Keratinocyte (primary cell): ENCODE data around the gene QRICH1. TPM values are rescaled to one million over a fixed set of nuclear protein-coding genes. Genes with fewer than 3 reads are reported as not detected.

ENCODE experiments used
- DNase-seq: peaks from one replicate; pipeline ENCODE4 v3.0.0-alpha.2; 2011; ENCODE audit warnings: low read depth, missing footprints, low spot score
- FAIRE-seq: peaks from 2 replicates; lab custom pipeline; 2011; peaks lifted over from hg19 to GRCh38; lab: Jason Lieb, UNC
- H2AFZ ChIP-seq: 2 replicates; pipeline ENCODE4 v1.6.0; 2012; ENCODE audit warnings: low read length, control low read depth, inconsistent platforms; ENCODE audit not compliant: control insufficient read depth
- H3K27ac ChIP-seq: 2 replicates; pipeline ENCODE4 v1.5.1; 2011; ENCODE audit warnings: low read length; ENCODE audit not compliant: control insufficient read depth, insufficient read depth
- H3K27me3 ChIP-seq: 3 replicates; pipeline ENCODE4 v1.6.0; 2011; ENCODE audit warnings: low read length; ENCODE audit not compliant: control insufficient read depth, insufficient read depth; ENCODE audit errors: extremely low read depth
- H3K36me3 ChIP-seq, 2 experiments: 2 replicates in 1 of 2; 3 replicates in 1 of 2; pipeline ENCODE4 v1.5.1; 2011; ENCODE audit warnings: low read length in 2 of 2, mild to moderate bottlenecking in 1 of 2; ENCODE audit not compliant: control insufficient read depth in 2 of 2, insufficient read depth in 2 of 2; ENCODE audit errors: extremely low read depth in 1 of 2
- H3K4me1 ChIP-seq: 3 replicates; pipeline ENCODE4 v1.5.1; 2011; ENCODE audit warnings: low read length; ENCODE audit not compliant: control insufficient read depth, insufficient read depth; ENCODE audit errors: extremely low read depth
- H3K4me2 ChIP-seq: 3 replicates; pipeline ENCODE4 v1.6.0; 2011; ENCODE audit warnings: low read depth, low read length; ENCODE audit not compliant: control insufficient read depth, insufficient read depth; ENCODE audit errors: extremely low read depth
- H3K4me3 ChIP-seq, 3 experiments: fragments of 200-600 bp in 1 of 3; sonication (generic) in 1 of 3; 2 replicates in 2 of 3; 3 replicates in 1 of 3; pipeline ENCODE4 v1.5.1; 2011 to 2016; ENCODE audit warnings: low read length in 3 of 3, mild to moderate bottlenecking in 3 of 3, control low read depth in 2 of 3, inconsistent platforms in 1 of 3, low read depth in 1 of 3, mixed read lengths in 1 of 3, mixed run types in 1 of 3, moderate library complexity in 1 of 3; ENCODE audit not compliant: control insufficient read depth in 2 of 3, insufficient read depth in 2 of 3; ENCODE audit errors: extremely low read depth in 1 of 3
- H3K79me2 ChIP-seq: 2 replicates; pipeline ENCODE4 v1.6.0; 2012; ENCODE audit warnings: low read length; ENCODE audit not compliant: control insufficient read depth, insufficient read depth
- H3K9ac ChIP-seq: 3 replicates; pipeline ENCODE4 v1.6.0; 2011; ENCODE audit warnings: low read length; ENCODE audit not compliant: control insufficient read depth, insufficient read depth; ENCODE audit errors: extremely low read depth
- H3K9me1 ChIP-seq: 3 replicates; pipeline ENCODE4 v1.6.0; 2011; ENCODE audit warnings: low read length; ENCODE audit not compliant: control insufficient read depth, insufficient read depth; ENCODE audit errors: extremely low read depth
- H3K9me3 ChIP-seq: 2 replicates; pipeline ENCODE4 v1.5.1; 2012; ENCODE audit warnings: low read depth, low read length; ENCODE audit not compliant: control insufficient read depth
- H4K20me1 ChIP-seq: 3 replicates; pipeline ENCODE4 v1.6.0; 2011; ENCODE audit warnings: low read length; ENCODE audit not compliant: control insufficient read depth, insufficient read depth; ENCODE audit errors: extremely low read depth
- EZH2 ChIP-seq: IDR thresholded peaks from one replicate; pipeline ENCODE4 v1.6.1; 2012; ENCODE audit warnings: inconsistent platforms, mild to moderate bottlenecking, low read length, moderate library complexity
- dilution Hi-C: fragments of 300-500 bp; cut with MboI; formaldehyde crosslinking; loops from one replicate; pipeline ENCODE4 v1.7.0; 2020; ENCODE audit warnings: low sequenced_read_pairs; ENCODE audit not compliant: extremely low pct_ligation_motif_present
- polyA plus RNA-seq, 5 experiments: library from polyadenylated mRNA; depleted of rRNA in 3 of 5; stranded (reverse) in 3 of 5; stranded (forward) in 1 of 5; unstranded in 1 of 5; fragments of >200 nt; gene quantifications; 1 replicate in 1 of 5; 2 replicates in 3 of 5; 3 replicates in 1 of 5; pipeline versions ENCODE4 v1.2.1 to v1.2.3, GENCODE V29; 2011 to 2012; ENCODE audit warnings: missing spikeins in 2 of 5, low read depth in 1 of 5, low replicate concordance in 1 of 5
- TF ChIP-seq, protein P1 (sequence below), 3 experiments: IDR thresholded peaks in 1 of 3; conservative IDR thresholded peaks in 1 of 3; optimal IDR thresholded peaks in 1 of 3; 2 replicates in 2 of 3; 3 replicates in 1 of 3; pipeline versions ENCODE3 to v1.5.1; 2011; ENCODE audit warnings: low read length in 3 of 3, mild to moderate bottlenecking in 3 of 3, moderate library complexity in 2 of 3, control low read depth in 1 of 3, inconsistent platforms in 1 of 3; ENCODE audit not compliant: insufficient read depth in 2 of 3; ENCODE audit errors: extremely low read depth in 1 of 3

QRICH1 gene
- polyA plus RNA-seq, 1 donor (not counting 4 experiments of a cell fraction or from before 2014, with no cell fraction given): 60.4 TPM

DNA sequence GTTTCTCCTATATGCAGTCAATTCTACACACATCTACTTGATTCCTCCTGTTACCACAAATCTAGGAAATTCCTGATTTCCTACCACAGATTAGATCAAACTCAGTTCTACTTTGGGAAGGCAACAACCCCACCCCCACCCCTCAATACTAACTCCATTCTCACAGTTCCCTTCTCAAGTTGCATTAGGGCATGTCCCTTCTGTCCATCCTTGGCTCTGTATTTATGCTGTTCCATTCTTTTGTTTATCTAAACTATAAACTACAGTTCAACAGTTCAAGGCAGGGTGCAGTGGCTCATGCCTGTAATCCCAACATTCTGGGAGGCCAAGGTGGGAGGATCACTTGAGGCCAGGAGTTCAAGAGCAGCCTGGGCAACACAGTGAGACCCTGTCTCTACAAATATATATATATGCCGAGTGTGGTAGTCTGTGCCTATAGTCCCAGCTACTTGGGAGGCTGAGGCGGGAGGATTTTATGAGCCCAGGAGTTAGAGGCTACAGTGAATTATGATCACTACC is 39.5 kb downstream of the QRICH1 start:
- Histone ChIP-seq H3K27me3 (no peaks in the 10 kb centered on the region), H3K9me3 (no peaks in the 10 kb centered on the region), H3K9me1 (peaks cover 3% of the 10 kb centered on the region), H3K36me3 (peaks cover 21 to 33% of the 10 kb centered on the region in 2 experiments), H3K27ac (no peak overlapping the region), H3K79me2 (peaks cover 14% of the 10 kb centered on the region), H3K9ac (no peak overlapping the region), H3K4me2 (no peak overlapping the region), H2AFZ (no peak overlapping the region), H3K4me3 (no peak overlapping the region), H4K20me1 (no peaks in the 10 kb centered on the region), H3K4me1 (no peaks in the 10 kb centered on the region)
- TF ChIP-seq, protein P1, sequence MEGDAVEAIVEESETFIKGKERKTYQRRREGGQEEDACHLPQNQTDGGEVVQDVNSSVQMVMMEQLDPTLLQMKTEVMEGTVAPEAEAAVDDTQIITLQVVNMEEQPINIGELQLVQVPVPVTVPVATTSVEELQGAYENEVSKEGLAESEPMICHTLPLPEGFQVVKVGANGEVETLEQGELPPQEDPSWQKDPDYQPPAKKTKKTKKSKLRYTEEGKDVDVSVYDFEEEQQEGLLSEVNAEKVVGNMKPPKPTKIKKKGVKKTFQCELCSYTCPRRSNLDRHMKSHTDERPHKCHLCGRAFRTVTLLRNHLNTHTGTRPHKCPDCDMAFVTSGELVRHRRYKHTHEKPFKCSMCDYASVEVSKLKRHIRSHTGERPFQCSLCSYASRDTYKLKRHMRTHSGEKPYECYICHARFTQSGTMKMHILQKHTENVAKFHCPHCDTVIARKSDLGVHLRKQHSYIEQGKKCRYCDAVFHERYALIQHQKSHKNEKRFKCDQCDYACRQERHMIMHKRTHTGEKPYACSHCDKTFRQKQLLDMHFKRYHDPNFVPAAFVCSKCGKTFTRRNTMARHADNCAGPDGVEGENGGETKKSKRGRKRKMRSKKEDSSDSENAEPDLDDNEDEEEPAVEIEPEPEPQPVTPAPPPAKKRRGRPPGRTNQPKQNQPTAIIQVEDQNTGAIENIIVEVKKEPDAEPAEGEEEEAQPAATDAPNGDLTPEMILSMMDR (optimal IDR thresholded peaks at IDR 0.05 in 1 of 3, IDR thresholded peaks at IDR 0.05 in 1 of 3, conservative IDR thresholded peaks at IDR 0.05 in 1 of 3; ENCODE audit: extremely low read depth in 1 of 3, insufficient read depth in 2 of 3, low read length in 3 of 3): no peak
- TF ChIP-seq EZH2: no peak
- dilution Hi-C loops: no loop called here
- FAIRE-seq (no peak), DNase-seq (no peak)

DNA sequence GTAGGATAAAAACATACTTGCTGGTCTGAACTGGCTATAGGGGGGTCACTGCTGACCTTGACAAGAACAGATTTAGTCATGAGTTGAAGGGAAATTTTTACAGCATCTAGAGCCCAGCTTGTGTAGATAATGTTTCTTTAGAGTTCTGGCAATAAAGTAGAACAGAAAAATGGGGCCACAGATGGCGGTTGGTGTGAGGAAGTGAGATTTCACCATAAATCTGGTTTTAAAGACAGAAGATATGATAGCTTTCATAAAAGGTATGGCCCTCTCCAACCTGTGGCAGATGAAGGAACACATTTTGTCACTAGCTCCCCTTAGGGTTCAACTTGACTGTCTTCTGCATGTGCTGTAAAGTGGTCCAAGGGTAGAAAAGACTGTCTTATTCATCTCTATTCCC is 40.3 kb downstream of the QRICH1 start:
- no peaks in the 10 kb centered on the region for H3K4me1 ChIP-seq
- no peak overlapping the region for H3K4me2 ChIP-seq
- FAIRE-seq (no peak), DNase-seq (no peak)
- H3K27ac ChIP-seq: no peak overlapping the region
- TF ChIP-seq, protein P1 (optimal IDR thresholded peaks at IDR 0.05 in 1 of 3, IDR thresholded peaks at IDR 0.05 in 1 of 3, conservative IDR thresholded peaks at IDR 0.05 in 1 of 3; ENCODE audit: extremely low read depth in 1 of 3, insufficient read depth in 2 of 3, low read length in 3 of 3): no peak
- no peak for TF ChIP-seq EZH2
- H4K20me1 ChIP-seq: no peaks in the 10 kb centered on the region
- H2AFZ ChIP-seq: no peak overlapping the region
- no peak overlapping the region for H3K4me3 ChIP-seq
- H3K27me3 ChIP-seq: no peaks in the 10 kb centered on the region
- no peak overlapping the region for H3K9ac ChIP-seq
- no peaks in the 10 kb centered on the region for H3K9me3 ChIP-seq
- dilution Hi-C loops: no loop called here
- H3K79me2 ChIP-seq: peaks cover 14% of the 10 kb centered on the region
- H3K36me3 ChIP-seq: peaks cover 21 to 33% of the 10 kb centered on the region in 2 experiments
- H3K9me1 ChIP-seq: peaks cover 3% of the 10 kb centered on the region
